Gastrocnemius medialis (tissue), 4 donors: ENCODE measurements around the gene TMEM150B. TPM values are rescaled to one million over a fixed set of nuclear protein-coding genes. Genes with fewer than 3 reads are reported as not detected.

Experiments
- ATAC-seq, 2 donors: fragments of 150-250 bp; one replicate each; pipeline ENCODE4 v1.9.1; 2016
- DNase-seq, 2 donors: peaks; one replicate each; pipeline ENCODE4 v3.0.0-alpha.2; 2019
- H3K27ac ChIP-seq, 4 donors: fragments of 200-600 bp; sonication (generic); 1 replicate in 1 of 4; 2 replicates in 3 of 4; pipeline ENCODE4 v1.5.1; 2016 to 2018; ENCODE audit warnings: mild to moderate bottlenecking in 2 of 4, moderate library complexity in 1 of 4
- H3K27me3 ChIP-seq, 3 donors: fragments of 200-600 bp; sonication (generic) in 2 of 3; 1 replicate in 1 of 3; 2 replicates in 2 of 3; pipeline versions ENCODE4 v1.5.1 to v1.6.0; 2016 to 2019; ENCODE audit warnings: mild to moderate bottlenecking in 1 of 3, moderate library complexity in 1 of 3
- H3K36me3 ChIP-seq, 2 donors: fragments of 200-600 bp; sonication (generic) in 1 of 2; one replicate each; pipeline ENCODE4 v1.5.1; 2017 to 2018
- H3K4me1 ChIP-seq, 2 donors: fragments of 200-600 bp; sonication (generic) in 1 of 2; one replicate each; pipeline ENCODE4 v1.5.1; 2016 to 2017; ENCODE audit warnings: mild to moderate bottlenecking in 2 of 2
- H3K4me3 ChIP-seq, 4 donors: fragments of 200-600 bp; sonication (generic) in 3 of 4; 1 replicate in 1 of 4; 2 replicates in 3 of 4; pipeline ENCODE4 v1.5.1; 2016 to 2019; ENCODE audit warnings: mild to moderate bottlenecking in 2 of 4
- H3K9me3 ChIP-seq, 3 donors: fragments of 200-600 bp; sonication (generic) in 2 of 3; 1 replicate in 1 of 3; 2 replicates in 2 of 3; pipeline ENCODE4 v1.5.1; 2016 to 2019
- CTCF ChIP-seq, 5 experiments: fragments of 450-650 bp in 3 of 5; fragments of 200-600 bp in 2 of 5; sonication (generic) in 2 of 5; IDR thresholded peaks in 4 of 5; conservative IDR thresholded peaks in 1 of 5; 1 replicate in 4 of 5; 2 replicates in 1 of 5; pipeline ENCODE4 v1.5.1; 2016 to 2019; ENCODE audit warnings: antibody characterized with exemption in 5 of 5, mild to moderate bottlenecking in 3 of 5, moderate library complexity in 3 of 5
- POLR2A ChIP-seq, 2 donors: fragments of 450-650 bp; IDR thresholded peaks; one replicate each; pipeline ENCODE4 v1.6.1; 2017; ENCODE audit warnings: antibody characterized with exemption in 2 of 2, mild to moderate bottlenecking in 2 of 2, moderate library complexity in 2 of 2
- in situ Hi-C, 4 donors: fragments of 200-750 bp; cut with MboI; loops; one replicate each; pipeline versions ENCODE4 v1.15.0 to v1.8.0; 2017; ENCODE audit warnings: low sequenced_read_pairs in 4 of 4
- intact Hi-C: fragments of 100-400 bp; cut with DNase I; formaldehyde crosslinking; loops from one replicate; pipeline ENCODE4 v1.15.1; 2023; ENCODE audit warnings: low total_unique reads
- total RNA-seq, 4 donors: library from RNA; depleted of rRNA; stranded (reverse); fragments of >200 nt; gene quantifications; one replicate each; pipeline versions ENCODE4 v1.1.0 to v1.2.3, GENCODE V29; 2016

The TMEM150B gene
- total RNA-seq, 4 donors from 2014 or later, result 0.40 to 3.3 TPM; not detected in 2

- Histone ChIP-seq H3K9me3 (no peaks in the 10 kb centered on the region), H3K4me1 (no peaks in the 10 kb centered on the region), H3K27ac (no peak overlapping the region), H3K4me3 (no peak overlapping the region), H3K36me3 (no peaks in the 10 kb centered on the region), H3K27me3 (no peaks in the 10 kb centered on the region)
- no peak for ATAC-seq
- intact Hi-C loops, result no loop called here
- in situ Hi-C loops, result loop anchor here in 1 of 4 donors (25.0 kb wide), 1 partner anchor 123 kb away; the partner anchor contains the start of gene UBE2S
- DNase-seq, result no peak
- TF ChIP-seq CTCF (IDR thresholded peaks at IDR 0.05 in 4 of 5, conservative IDR thresholded peaks at IDR 0.05 in 1 of 5), result no peak
- TF ChIP-seq POLR2A (IDR thresholded peaks at IDR 0.05), result no peak
Measured at GRCh38 chr19:55289117-55289796, 35.9 kb downstream of the TMEM150B start.

- Histone ChIP-seq H3K36me3 (no peaks in the 10 kb centered on the region), H3K4me1 (no peaks in the 10 kb centered on the region), H3K27ac (no peak overlapping the region), H3K9me3 (no peaks in the 10 kb centered on the region), H3K27me3 (peaks cover 0 to 9% (median 0%) of the 10 kb centered on the region in 3 donors), H3K4me3 (no peak overlapping the region)
- no peak for TF ChIP-seq POLR2A (IDR thresholded peaks at IDR 0.05)
- TF ChIP-seq CTCF (IDR thresholded peaks at IDR 0.05 in 4 of 5, conservative IDR thresholded peaks at IDR 0.05 in 1 of 5), result no peak
- in situ Hi-C loops (loop anchor here in 1 of 4 donors (25.0 kb wide), 1 partner anchor 125 kb away; the partner anchor contains the start of gene UBE2S), intact Hi-C loops (no loop called here)
- DNase-seq (no peak), ATAC-seq (no peak)
Measured at GRCh38 chr19:55287361-55288079, 37.6 kb downstream of the TMEM150B start.

GRCh38 chr19:55285229-55285890 lies 39.8 kb downstream of the TMEM150B start:
- TF ChIP-seq CTCF (IDR thresholded peaks at IDR 0.05 in 4 of 5, conservative IDR thresholded peaks at IDR 0.05 in 1 of 5), result no peak
- TF ChIP-seq POLR2A (IDR thresholded peaks at IDR 0.05), result no peak
- intact Hi-C loops (no loop called here), in situ Hi-C loops (loop anchor here in 1 of 4 donors (25.0 kb wide), 1 partner anchor 127 kb away; the partner anchor contains the start of gene UBE2S)
- Histone ChIP-seq H3K9me3 (no peaks in the 10 kb centered on the region), H3K36me3 (no peaks in the 10 kb centered on the region), H3K4me1 (no peaks in the 10 kb centered on the region), H3K27me3 (peaks cover 0 to 9% (median 0%) of the 10 kb centered on the region in 3 donors), H3K4me3 (no peak overlapping the region), H3K27ac (no peak overlapping the region)
- ATAC-seq, result no peak
- no peak for DNase-seq

GRCh38 chr19:55284405-55285058 lies 40.6 kb downstream of the TMEM150B start:
- ATAC-seq (no peak), DNase-seq (no peak)
- no peaks in the 10 kb centered on the region for H3K36me3 ChIP-seq
- peaks cover 0 to 9% (median 0%) of the 10 kb centered on the region in 3 donors for H3K27me3 ChIP-seq
- in situ Hi-C loops (loop anchor here in 1 of 4 donors (25.0 kb wide), 1 partner anchor 128 kb away; the partner anchor contains the start of gene UBE2S), intact Hi-C loops (no loop called here)
- H3K4me1 ChIP-seq, result peaks cover 0 to 1% of the 10 kb centered on the region in 2 donors
- peak overlapping the region in 1 of 4 donors; percentile 26 for H3K27ac ChIP-seq
- TF ChIP-seq CTCF (IDR thresholded peaks at IDR 0.05 in 4 of 5, conservative IDR thresholded peaks at IDR 0.05 in 1 of 5) (no peak), POLR2A (IDR thresholded peaks at IDR 0.05) (no peak)
- no peaks in the 10 kb centered on the region for H3K9me3 ChIP-seq
- H3K4me3 ChIP-seq, result peak overlapping the region in 2 of 4 donors; percentile 15 to 27
